Vagina (tissue), 2 donors: ENCODE measurements around the gene CDC14A. TPM values are rescaled to one million over a fixed set of nuclear protein-coding genes. Genes with fewer than 3 reads are reported as not detected.

Experiments used
- DNase-seq, 2 donors: peaks; one replicate each; pipeline ENCODE4 v3.0.0-alpha.2; 2017; ENCODE audit errors: extremely low spot score in 2 of 2
- H3K27ac ChIP-seq: fragments of 200-600 bp; sonication (generic); one replicate; pipeline ENCODE4 v1.5.1; 2019
- H3K27me3 ChIP-seq: fragments of 200-600 bp; sonication (generic); one replicate; pipeline ENCODE4 v1.5.1; 2019
- H3K36me3 ChIP-seq, 2 donors: fragments of 200-600 bp; sonication (generic); one replicate each; pipeline ENCODE4 v1.5.1; 2017 to 2019
- H3K4me1 ChIP-seq: fragments of 200-600 bp; sonication (generic); one replicate; pipeline ENCODE4 v1.5.1; 2019
- H3K4me3 ChIP-seq, 2 donors: fragments of 200-600 bp; sonication (generic); 1 replicate in 1 of 2; 2 replicates in 1 of 2; pipeline ENCODE4 v1.5.1; 2016 to 2019
- H3K9me3 ChIP-seq: fragments of 200-600 bp; sonication (generic); one replicate; pipeline ENCODE4 v1.5.1; 2019
- CTCF ChIP-seq, 3 experiments: fragments of 450-650 bp in 2 of 3; fragments of 200-600 bp in 1 of 3; sonication (generic) in 1 of 3; IDR thresholded peaks; one replicate each; pipeline ENCODE4 v1.5.1; 2017 to 2019; ENCODE audit warnings: antibody characterized with exemption in 3 of 3, mild to moderate bottlenecking in 2 of 3, moderate library complexity in 2 of 3
- POLR2A ChIP-seq, 2 donors: fragments of 450-650 bp; IDR thresholded peaks; one replicate each; pipeline ENCODE4 v1.6.1; 2017; ENCODE audit warnings: antibody characterized with exemption in 2 of 2, mild to moderate bottlenecking in 2 of 2, moderate library complexity in 2 of 2
- POLR2AphosphoS5 ChIP-seq, 2 donors: sonication (generic); formaldehyde crosslinking; IDR thresholded peaks; one replicate each; pipeline ENCODE4 v1.9.0; 2017; ENCODE audit warnings: antibody characterized with exemption in 2 of 2, mild to moderate bottlenecking in 2 of 2, low read depth in 1 of 2; ENCODE audit not compliant: insufficient read depth in 1 of 2
- intact Hi-C: fragments of 100-400 bp; cut with DNase I; formaldehyde crosslinking; loops from one replicate; pipeline ENCODE4 v1.15.1; 2023
- total RNA-seq: library from RNA; depleted of rRNA; stranded (reverse); fragments of >200 nt; gene quantifications from one replicate; pipeline ENCODE4 v1.2.3, GENCODE V29; 2016

Gene CDC14A
- total RNA-seq, 1 donor from 2014 or later, result 14.5 TPM

GRCh38 chr1:100552031-100552430 is 199.7 kb downstream of the CDC14A start:
- intact Hi-C loops, result no loop called here
- H3K9me3 ChIP-seq, result no peaks in the 10 kb centered on the region
- H3K36me3 ChIP-seq, result no peaks in the 10 kb centered on the region
- DNase-seq, result no peak
- no peak for TF ChIP-seq CTCF (IDR thresholded peaks at IDR 0.05)
- TF ChIP-seq POLR2A (IDR thresholded peaks at IDR 0.05), result no peak
- TF ChIP-seq POLR2AphosphoS5 (IDR thresholded peaks at IDR 0.05; ENCODE audit: insufficient read depth in 1 of 2, low read depth in 1 of 2), result no peak
- H3K4me3 ChIP-seq, result no peak overlapping the region
- no peaks in the 10 kb centered on the region for H3K27me3 ChIP-seq
- H3K27ac ChIP-seq, result no peak overlapping the region
- no peaks in the 10 kb centered on the region for H3K4me1 ChIP-seq

DNA sequence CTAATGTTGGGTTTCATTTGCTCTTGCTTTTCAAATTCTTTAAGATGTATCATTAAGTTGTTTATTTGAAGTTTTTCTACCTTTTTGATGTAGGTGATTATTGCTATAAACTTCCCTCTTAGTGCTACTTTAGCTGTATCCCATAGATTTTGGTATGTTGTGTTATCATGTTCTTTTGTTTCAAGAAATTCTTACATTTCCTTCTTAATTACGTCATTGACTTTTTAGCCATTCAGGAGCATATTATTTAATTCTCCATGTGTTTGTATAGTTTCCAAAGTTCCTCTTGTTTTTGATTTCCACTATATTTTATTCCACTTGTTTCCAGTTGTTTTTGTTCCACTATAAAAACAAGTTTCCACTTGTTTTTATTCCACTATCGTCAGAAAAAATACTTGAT is 200.6 kb downstream of the CDC14A start:
- Histone ChIP-seq H3K4me3 (no peak overlapping the region), H3K36me3 (no peaks in the 10 kb centered on the region), H3K27ac (no peak overlapping the region), H3K4me1 (no peaks in the 10 kb centered on the region), H3K9me3 (no peaks in the 10 kb centered on the region), H3K27me3 (no peaks in the 10 kb centered on the region)
- DNase-seq, result no peak
- TF ChIP-seq CTCF (IDR thresholded peaks at IDR 0.05), result no peak
- TF ChIP-seq POLR2A (IDR thresholded peaks at IDR 0.05), result no peak
- no peak for TF ChIP-seq POLR2AphosphoS5 (IDR thresholded peaks at IDR 0.05; ENCODE audit: insufficient read depth in 1 of 2, low read depth in 1 of 2)
- intact Hi-C loops, result no loop called here

DNA sequence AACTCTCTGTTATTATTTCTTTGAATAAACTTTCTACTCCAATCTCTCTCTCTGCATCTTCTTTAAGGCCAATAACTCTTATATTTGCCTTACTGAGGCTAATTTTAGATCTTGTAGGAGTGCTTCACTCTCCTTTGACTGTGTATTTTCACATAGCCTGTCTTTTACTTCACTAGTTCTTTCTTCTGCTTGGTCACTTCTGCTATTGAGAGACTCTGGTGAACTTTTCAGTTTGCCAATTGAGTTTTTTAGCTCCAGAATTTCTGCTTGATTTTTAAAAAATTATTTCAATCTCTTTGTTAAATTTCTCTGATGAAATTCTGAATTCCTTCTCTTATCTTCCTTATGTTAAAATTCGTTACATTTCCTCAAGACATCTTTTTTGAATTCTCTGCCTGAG is 203.9 kb downstream of the CDC14A start:
- no peaks in the 10 kb centered on the region for H3K36me3 ChIP-seq
- H3K4me1 ChIP-seq, result no peaks in the 10 kb centered on the region
- no peak overlapping the region for H3K27ac ChIP-seq
- no peaks in the 10 kb centered on the region for H3K27me3 ChIP-seq
- TF ChIP-seq POLR2A (IDR thresholded peaks at IDR 0.05), result no peak
- TF ChIP-seq CTCF (IDR thresholded peaks at IDR 0.05), result no peak
- TF ChIP-seq POLR2AphosphoS5 (IDR thresholded peaks at IDR 0.05; ENCODE audit: insufficient read depth in 1 of 2, low read depth in 1 of 2), result no peak
- no peak overlapping the region for H3K4me3 ChIP-seq
- intact Hi-C loops, result no loop called here
- no peaks in the 10 kb centered on the region for H3K9me3 ChIP-seq
- no peak for DNase-seq

DNA sequence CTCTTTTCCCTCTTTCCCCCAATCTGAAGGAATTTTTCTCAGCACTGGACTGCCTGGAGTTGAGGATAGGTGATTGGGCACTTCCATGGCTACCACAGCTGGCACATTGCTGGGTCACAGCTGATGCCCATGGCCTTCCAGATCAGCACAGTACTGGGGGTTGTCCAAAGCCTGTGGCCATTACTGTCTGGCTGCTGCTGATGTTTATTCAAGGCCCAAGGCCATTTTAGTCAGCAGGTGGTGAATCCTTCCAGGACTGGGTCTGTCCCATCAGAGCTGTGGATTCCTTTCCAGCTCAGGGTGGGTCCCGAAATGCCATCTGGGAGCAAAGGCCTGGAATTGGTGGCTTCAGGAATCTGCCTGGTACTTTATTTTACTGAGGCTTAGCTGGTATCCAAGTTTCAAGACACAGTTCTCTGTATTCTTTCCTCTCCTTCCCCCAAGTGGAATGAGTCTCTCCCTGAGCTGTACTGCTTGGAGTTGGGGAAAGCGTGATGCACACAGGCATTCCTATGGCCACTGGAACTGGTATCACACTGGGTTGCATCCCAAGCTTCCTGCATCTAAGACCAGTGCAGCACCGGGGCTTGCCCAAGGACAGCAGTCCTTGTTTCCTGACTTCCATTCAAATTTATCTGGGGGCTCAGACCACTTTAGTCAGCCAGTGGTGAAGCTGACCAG is 204.8 kb downstream of the CDC14A start:
- TF ChIP-seq POLR2AphosphoS5 (IDR thresholded peaks at IDR 0.05; ENCODE audit: insufficient read depth in 1 of 2, low read depth in 1 of 2), result no peak
- no peak for TF ChIP-seq POLR2A (IDR thresholded peaks at IDR 0.05)
- Histone ChIP-seq H3K4me3 (no peak overlapping the region), H3K27ac (no peak overlapping the region), H3K9me3 (no peaks in the 10 kb centered on the region), H3K36me3 (no peaks in the 10 kb centered on the region), H3K27me3 (no peaks in the 10 kb centered on the region), H3K4me1 (no peaks in the 10 kb centered on the region)
- no peak for DNase-seq
- intact Hi-C loops, result no loop called here

- Histone ChIP-seq H3K4me1 (no peaks in the 10 kb centered on the region), H3K27me3 (no peaks in the 10 kb centered on the region), H3K9me3 (no peaks in the 10 kb centered on the region), H3K36me3 (no peaks in the 10 kb centered on the region), H3K4me3 (no peak overlapping the region), H3K27ac (no peak overlapping the region)
- intact Hi-C loops, result no loop called here
- no peak for DNase-seq
- no peak for TF ChIP-seq POLR2AphosphoS5 (IDR thresholded peaks at IDR 0.05; ENCODE audit: insufficient read depth in 1 of 2, low read depth in 1 of 2)
- no peak for TF ChIP-seq CTCF (IDR thresholded peaks at IDR 0.05)
- no peak for TF ChIP-seq POLR2A (IDR thresholded peaks at IDR 0.05)
Measured at GRCh38 chr1:100557606-100557953, 205.3 kb downstream of the CDC14A start.
